ENCODE results near the gene KRTAP12-3.
"Not testable (repeated sequence)": the region's sequence is repeated elsewhere in the genome, so short reads cannot be mapped to it uniquely, and the experiment has no call there.

Gene KRTAP12-3

GRCh38 chr21:44695184-44695583 is 37.5 kb downstream of the KRTAP12-3 start:
- Histone ChIP-seq H3K36me3 (ENCODE audit: insufficient read depth, low read depth, low read length) (no peaks in the 10 kb centered on the region), H3K4me1 (ENCODE audit: insufficient read depth, low read length) (0 out of 2 replicates have a peak, but pooled peaks cover 4% of the 10 kb centered on the region), H3K4me3 (ENCODE audit: low read length) (no peak overlapping the region), H3K27ac (ENCODE audit: low read length) (no peak overlapping the region), H3K9ac (ENCODE audit: low read depth, low read length) (no peak overlapping the region), H3K27me3 (ENCODE audit: insufficient read depth, low read length) (no peaks in the 10 kb centered on the region; the same call in 1 of the 2 replicates), H3K9me3 (ENCODE audit: insufficient read depth, low read depth, low read length) (peaks cover 11% of the 10 kb centered on the region; the same call in 1 of the 2 replicates)

- no peak overlapping the region for H3K4me3 ChIP-seq (ENCODE audit: low read length)
- H3K36me3 ChIP-seq (ENCODE audit: insufficient read depth, low read depth, low read length): no peaks in the 10 kb centered on the region
- H3K9me3 ChIP-seq (ENCODE audit: insufficient read depth, low read depth, low read length): peaks cover 11% of the 10 kb centered on the region; the same call in 1 of the 2 replicates
- no peak overlapping the region for H3K9ac ChIP-seq (ENCODE audit: low read depth, low read length)
- H3K27me3 ChIP-seq (ENCODE audit: insufficient read depth, low read length): no peaks in the 10 kb centered on the region; the same call in none of the 2 replicates
- no peak overlapping the region for H3K27ac ChIP-seq (ENCODE audit: low read length)
- 0 out of 2 replicates have a peak, but pooled peaks cover 4% of the 10 kb centered on the region for H3K4me1 ChIP-seq (ENCODE audit: insufficient read depth, low read length)
These were observed 37.9 kb downstream of the KRTAP12-3 start for GRCh38 chr21:44695641-44696040.

DNA sequence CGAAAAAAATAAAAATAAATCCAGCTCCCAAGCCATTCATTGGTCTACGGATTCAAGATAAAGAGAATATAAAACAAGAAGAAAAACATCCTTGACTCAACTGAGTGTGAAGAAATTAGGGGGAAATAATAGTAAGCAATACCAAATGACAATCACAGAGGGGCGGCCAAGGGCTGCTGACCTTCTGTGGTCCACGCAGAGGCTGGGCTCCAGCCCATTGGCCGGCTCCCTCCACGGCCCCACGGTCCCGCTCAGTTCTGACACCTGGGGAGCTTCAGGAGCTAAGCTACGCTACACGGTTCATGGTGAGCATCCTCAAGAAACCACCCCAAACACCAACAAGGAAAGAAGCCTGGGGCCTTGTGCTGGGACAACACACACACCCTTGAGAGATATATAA is 38.8 kb downstream of the KRTAP12-3 start:
- Histone ChIP-seq H3K27me3 (ENCODE audit: insufficient read depth, low read length) (no peaks in the 10 kb centered on the region; the same call in none of the 2 replicates), H3K9me3 (ENCODE audit: insufficient read depth, low read depth, low read length) (peaks cover 11% of the 10 kb centered on the region; the same call in 1 of the 2 replicates)

DNA sequence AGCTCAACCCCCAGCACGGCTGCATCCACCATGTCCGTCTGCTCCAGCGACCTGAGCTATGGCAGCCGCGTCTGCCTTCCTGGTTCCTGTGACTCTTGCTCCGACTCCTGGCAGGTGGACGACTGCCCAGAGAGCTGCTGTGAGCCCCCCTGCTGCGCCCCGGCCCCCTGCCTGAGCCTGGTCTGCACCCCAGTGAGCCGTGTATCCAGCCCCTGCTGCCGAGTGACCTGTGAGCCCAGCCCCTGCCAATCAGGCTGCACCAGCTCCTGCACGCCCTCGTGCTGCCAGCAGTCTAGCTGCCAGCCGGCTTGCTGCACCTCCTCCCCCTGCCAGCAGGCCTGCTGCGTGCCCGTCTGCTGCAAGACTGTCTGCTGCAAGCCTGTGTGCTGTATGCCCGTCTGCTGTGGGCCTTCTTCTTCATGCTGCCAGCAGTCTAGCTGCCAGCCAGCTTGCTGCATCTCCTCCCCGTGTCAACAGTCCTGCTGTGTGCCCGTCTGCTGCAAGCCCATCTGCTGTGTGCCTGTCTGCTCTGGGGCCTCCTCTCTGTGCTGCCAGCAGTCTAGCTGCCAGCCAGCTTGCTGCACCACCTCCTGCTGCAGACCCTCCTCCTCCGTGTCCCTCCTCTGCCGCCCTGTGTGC is 39.6 kb downstream of the KRTAP12-3 start, which contains the start of gene KRTAP10-12:
KRTAP10-12 (plus strand) TSS at position 1 of the 639 bp plus-strand sequence; CDS start at position 31, 30 bp downstream.
- not testable (repeated sequence) for H3K4me3 ChIP-seq (ENCODE audit: low read length); H3K27me3 ChIP-seq (ENCODE audit: insufficient read depth, low read length); H3K4me1 ChIP-seq (ENCODE audit: insufficient read depth, low read length); H3K9ac ChIP-seq (ENCODE audit: low read depth, low read length); H3K36me3 ChIP-seq (ENCODE audit: insufficient read depth, low read depth, low read length); H3K27ac ChIP-seq (ENCODE audit: low read length)
- peaks cover 11% of the 10 kb centered on the region; the same call in 1 of the 2 replicates for H3K9me3 ChIP-seq (ENCODE audit: insufficient read depth, low read depth, low read length)

More for the DNA sequence above, 38.8 kb downstream of the KRTAP12-3 start:
- H3K36me3 ChIP-seq (ENCODE audit: insufficient read depth, low read depth, low read length): no peaks in the 10 kb centered on the region
- no peak overlapping the region for H3K9ac ChIP-seq (ENCODE audit: low read depth, low read length)
- H3K27ac ChIP-seq (ENCODE audit: low read length): no peak overlapping the region
- no peak overlapping the region for H3K4me3 ChIP-seq (ENCODE audit: low read length)
- peaks cover 4% of the 10 kb centered on the region; the same call in 1 of the 2 replicates for H3K4me1 ChIP-seq (ENCODE audit: insufficient read depth, low read length)

DNA sequence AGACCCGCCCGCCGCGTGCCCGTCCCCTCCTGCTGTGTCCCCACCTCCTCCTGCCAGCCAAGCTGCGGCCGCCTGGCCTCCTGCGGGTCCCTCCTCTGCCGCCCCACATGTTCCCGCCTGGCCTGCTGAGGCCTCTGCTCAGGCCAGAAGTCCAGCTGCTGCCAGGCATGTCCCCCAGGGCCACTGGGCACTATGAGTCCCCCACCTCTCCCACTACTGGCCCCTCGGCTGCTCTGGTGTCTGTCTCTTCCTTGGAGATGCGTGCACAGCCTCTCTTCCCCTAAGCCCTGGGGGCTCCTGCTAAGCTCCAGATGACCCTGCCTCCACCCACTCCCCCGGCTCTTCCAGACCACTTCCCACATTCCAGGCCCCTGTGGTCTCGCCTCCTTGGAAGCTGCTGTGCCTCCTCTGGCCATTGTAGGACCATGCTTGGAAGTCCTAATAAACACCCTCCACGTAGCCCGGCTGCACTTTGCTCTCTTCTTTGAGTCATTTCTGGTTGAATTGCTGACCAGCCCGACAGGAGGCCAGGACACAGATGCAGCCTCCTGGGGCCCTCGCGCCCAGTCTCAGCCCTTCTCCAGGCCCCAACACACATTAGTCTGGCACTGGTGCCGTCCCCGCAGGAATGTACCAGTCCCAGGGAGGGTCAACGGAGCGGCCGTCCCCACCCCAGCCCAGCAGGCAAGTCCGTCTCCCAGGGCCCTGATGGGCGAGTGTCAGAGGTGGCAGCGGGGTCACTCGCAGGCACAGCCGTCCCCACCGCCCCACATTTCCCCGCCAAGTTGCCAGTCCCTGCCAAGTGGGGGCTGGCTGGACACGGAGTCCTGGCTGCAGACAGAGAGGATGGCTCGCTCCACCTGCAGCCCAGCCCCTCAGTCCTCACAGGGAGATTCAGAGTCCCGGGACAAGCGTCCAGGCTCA is 40.3 kb downstream of the KRTAP12-3 start:
- peaks cover 9% of the 10 kb centered on the region; the same call in 1 of the 2 replicates for H3K4me1 ChIP-seq (ENCODE audit: insufficient read depth, low read length)

GRCh38 chr21:44699502-44700001 is 41.8 kb downstream of the KRTAP12-3 start:
- Histone ChIP-seq H3K36me3 (ENCODE audit: insufficient read depth, low read depth, low read length) (no peaks in the 10 kb centered on the region), H3K9me3 (ENCODE audit: insufficient read depth, low read depth, low read length) (no peaks in the 10 kb centered on the region), H3K27ac (ENCODE audit: low read length) (no peak overlapping the region), H3K4me1 (ENCODE audit: insufficient read depth, low read length) (peaks cover 23% of the 10 kb centered on the region), H3K4me3 (ENCODE audit: low read length) (no peak overlapping the region), H3K27me3 (ENCODE audit: insufficient read depth, low read length) (peaks cover 17% of the 10 kb centered on the region), H3K9ac (ENCODE audit: low read depth, low read length) (no peak overlapping the region)

More for the DNA sequence above, 40.3 kb downstream of the KRTAP12-3 start:
- Histone ChIP-seq H3K9me3 (ENCODE audit: insufficient read depth, low read depth, low read length) (peaks cover 6% of the 10 kb centered on the region; the same call in 1 of the 2 replicates), H3K9ac (ENCODE audit: low read depth, low read length) (no peak overlapping the region), H3K27me3 (ENCODE audit: insufficient read depth, low read length) (peaks cover 2% of the 10 kb centered on the region), H3K27ac (ENCODE audit: low read length) (no peak overlapping the region), H3K4me3 (ENCODE audit: low read length) (no peak overlapping the region), H3K36me3 (ENCODE audit: insufficient read depth, low read depth, low read length) (no peaks in the 10 kb centered on the region)

DNA sequence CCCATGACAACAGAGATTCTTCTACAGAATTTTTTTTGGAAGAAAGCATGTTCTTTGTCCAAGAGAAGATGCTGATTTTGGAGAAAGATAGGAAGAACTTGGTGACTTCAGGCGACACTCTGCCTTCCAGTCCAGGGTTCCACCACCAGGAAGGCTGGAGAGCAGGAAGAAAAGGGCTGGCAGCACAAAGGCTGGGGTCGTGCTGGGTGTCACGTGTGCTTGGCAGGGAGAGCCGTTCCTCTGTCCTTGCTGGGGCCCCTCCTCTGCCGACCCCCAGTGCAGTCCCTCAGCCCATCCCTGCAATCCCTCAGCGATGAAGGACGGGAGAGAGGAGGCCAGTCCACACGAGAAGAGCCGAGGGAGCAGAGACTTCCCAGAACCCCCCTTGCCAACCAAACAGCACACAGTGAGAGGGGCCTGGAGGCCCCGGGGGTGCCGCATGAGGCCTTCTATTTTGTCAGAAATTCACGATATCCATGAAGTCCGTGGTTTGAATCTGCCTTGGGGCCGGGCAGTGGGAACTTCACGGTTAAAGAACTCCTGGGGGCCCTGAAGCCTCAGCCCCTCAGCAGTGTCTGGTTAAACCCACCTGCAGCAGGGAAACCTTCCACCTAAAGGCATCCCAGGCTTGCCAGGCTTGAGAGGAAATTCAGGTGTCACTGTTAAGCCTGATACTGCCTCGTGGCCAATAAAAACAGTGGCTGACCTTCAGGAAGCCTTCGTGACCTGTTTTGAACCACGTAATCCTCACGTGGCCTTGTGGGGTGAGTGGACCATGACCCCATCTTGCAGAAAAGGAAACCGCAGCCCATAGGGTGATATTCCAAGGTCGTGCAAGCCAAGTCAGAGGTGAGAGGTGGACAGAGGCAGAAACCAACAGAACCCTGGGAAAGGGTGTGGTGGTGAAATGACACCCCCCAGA is 42.6 kb downstream of the KRTAP12-3 start:
- Histone ChIP-seq H3K27ac (ENCODE audit: low read length) (no peak overlapping the region), H3K4me1 (ENCODE audit: insufficient read depth, low read length) (peaks cover 26% of the 10 kb centered on the region), H3K36me3 (ENCODE audit: insufficient read depth, low read depth, low read length) (no peaks in the 10 kb centered on the region), H3K9ac (ENCODE audit: low read depth, low read length) (no peak overlapping the region), H3K4me3 (ENCODE audit: low read length) (no peak overlapping the region), H3K9me3 (ENCODE audit: insufficient read depth, low read depth, low read length) (no peaks in the 10 kb centered on the region), H3K27me3 (ENCODE audit: insufficient read depth, low read length) (peaks cover 20% of the 10 kb centered on the region)

DNA sequence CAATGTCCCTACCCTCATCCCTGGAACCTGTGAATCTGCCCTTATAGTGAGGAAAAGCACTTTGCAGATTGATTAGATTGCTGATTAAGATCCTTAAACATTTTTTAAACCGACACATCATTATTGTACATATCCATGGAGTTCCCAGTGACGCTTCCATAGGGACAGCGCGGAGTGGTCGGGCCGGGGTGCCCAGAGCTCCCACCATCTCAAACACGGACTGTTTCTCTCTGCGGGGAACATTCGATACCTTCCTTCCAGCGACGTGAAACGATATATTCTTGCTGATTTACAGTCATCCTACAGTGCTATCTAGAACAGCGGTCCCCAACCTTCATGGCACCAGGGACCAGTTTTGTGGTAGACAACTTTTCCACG is 43.3 kb downstream of the KRTAP12-3 start:
- H3K27me3 ChIP-seq (ENCODE audit: insufficient read depth, low read length): peaks cover 23% of the 10 kb centered on the region
- H3K9me3 ChIP-seq (ENCODE audit: insufficient read depth, low read depth, low read length): no peaks in the 10 kb centered on the region
- no peaks in the 10 kb centered on the region for H3K36me3 ChIP-seq (ENCODE audit: insufficient read depth, low read depth, low read length)
- H3K4me1 ChIP-seq (ENCODE audit: insufficient read depth, low read length): peaks cover 26% of the 10 kb centered on the region
- no peak overlapping the region for H3K9ac ChIP-seq (ENCODE audit: low read depth, low read length)
- no peak overlapping the region for H3K27ac ChIP-seq (ENCODE audit: low read length)
- H3K4me3 ChIP-seq (ENCODE audit: low read length): no peak overlapping the region

DNA sequence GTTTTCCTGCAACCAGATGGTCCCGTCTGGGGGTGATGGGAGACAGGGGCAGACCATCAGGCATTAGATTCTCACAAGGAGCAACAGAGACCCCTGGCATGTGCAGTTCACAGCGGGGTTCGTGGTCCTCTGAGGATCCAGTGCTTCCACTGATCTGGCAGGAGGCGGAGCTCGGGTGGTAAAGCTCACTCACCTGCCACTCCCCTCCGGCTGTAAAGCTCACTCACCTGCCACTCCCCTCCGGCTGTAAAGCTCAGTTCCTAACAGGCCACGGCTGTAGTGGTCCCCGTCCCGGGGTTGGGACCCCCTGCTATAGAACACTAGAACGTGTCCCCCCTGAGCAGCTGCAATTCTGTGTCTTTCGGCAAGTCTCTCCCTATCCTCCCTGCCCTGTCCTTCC is 43.8 kb downstream of the KRTAP12-3 start:
- Histone ChIP-seq H3K27ac (ENCODE audit: low read length) (no peak overlapping the region), H3K27me3 (ENCODE audit: insufficient read depth, low read length) (peaks cover 28% of the 10 kb centered on the region), H3K9ac (ENCODE audit: low read depth, low read length) (no peak overlapping the region), H3K4me3 (ENCODE audit: low read length) (no peak overlapping the region), H3K4me1 (ENCODE audit: insufficient read depth, low read length) (peaks cover 29% of the 10 kb centered on the region), H3K9me3 (ENCODE audit: insufficient read depth, low read depth, low read length) (no peaks in the 10 kb centered on the region), H3K36me3 (ENCODE audit: insufficient read depth, low read depth, low read length) (no peaks in the 10 kb centered on the region)

- Histone ChIP-seq H3K27me3 (ENCODE audit: insufficient read depth, low read length) (peaks cover 36% of the 10 kb centered on the region), H3K9ac (ENCODE audit: low read depth, low read length) (no peak overlapping the region), H3K9me3 (ENCODE audit: insufficient read depth, low read depth, low read length) (no peaks in the 10 kb centered on the region), H3K27ac (ENCODE audit: low read length) (no peak overlapping the region), H3K36me3 (ENCODE audit: insufficient read depth, low read depth, low read length) (no peaks in the 10 kb centered on the region), H3K4me3 (ENCODE audit: low read length) (no peak overlapping the region), H3K4me1 (ENCODE audit: insufficient read depth, low read length) (peaks cover 29% of the 10 kb centered on the region)
These were observed 44.6 kb downstream of the KRTAP12-3 start for GRCh38 chr21:44702111-44702972.

Data from iPS-20b (cell line).